NCI-H1436 treated with DMSO at 0.1 percent for 48 hours (cell line): Measurements from ENCODE around the gene SLC16A1.
"Not testable (repeated sequence)": the region's sequence is repeated elsewhere in the genome, so short reads cannot be mapped to it uniquely, and the experiment has no call there.

ENCODE experiments used
- DNase-seq: peaks from one replicate; lab custom pipeline; 2025; lab: John Stamatoyannopoulos, UW

The SLC16A1 gene

DNA sequence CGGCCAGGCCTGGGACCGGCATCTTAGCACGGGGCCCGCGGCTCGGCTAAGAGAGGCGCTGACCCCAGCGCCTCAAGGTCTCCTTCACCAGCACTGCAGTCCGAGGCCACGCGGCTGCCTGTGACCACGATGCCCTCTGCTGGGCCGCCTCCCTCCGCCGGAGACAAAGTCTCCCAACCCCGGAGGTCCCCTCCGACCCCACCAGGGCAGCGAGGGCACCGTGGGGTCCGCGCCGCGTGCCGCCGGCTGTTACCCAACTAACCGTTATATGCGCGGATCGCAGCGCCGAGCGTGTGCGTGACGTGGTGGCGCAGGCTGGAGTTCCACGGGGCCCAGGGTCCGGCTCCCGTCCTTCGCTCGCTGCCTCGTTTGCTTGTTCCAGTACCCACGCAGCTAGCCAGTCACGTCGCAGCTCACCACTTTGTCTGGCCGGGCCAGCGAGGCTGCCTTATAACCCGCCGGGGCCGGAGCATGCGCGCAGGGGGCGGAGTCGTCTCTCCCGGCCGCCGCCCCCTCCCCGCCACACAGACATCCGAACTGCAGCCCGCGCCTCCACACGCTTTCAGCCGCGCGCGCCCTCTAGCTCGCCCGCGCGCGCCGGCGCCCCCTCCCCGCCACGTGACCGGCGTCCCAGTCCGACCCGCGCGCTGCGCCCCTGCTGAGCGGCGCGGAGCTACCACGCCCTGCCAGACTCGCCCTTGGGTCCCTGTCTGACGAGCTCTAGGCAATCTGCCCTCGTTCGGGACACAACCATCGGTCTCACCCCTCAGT, at the start of gene SLC16A1:
Gene SLC16A1 (minus strand): TSS at position 424 of the 771 bp plus-strand sequence. CDS start 26,888 bp downstream, outside the sequence.
- DNase-seq: peak; percentile 41

DNA sequence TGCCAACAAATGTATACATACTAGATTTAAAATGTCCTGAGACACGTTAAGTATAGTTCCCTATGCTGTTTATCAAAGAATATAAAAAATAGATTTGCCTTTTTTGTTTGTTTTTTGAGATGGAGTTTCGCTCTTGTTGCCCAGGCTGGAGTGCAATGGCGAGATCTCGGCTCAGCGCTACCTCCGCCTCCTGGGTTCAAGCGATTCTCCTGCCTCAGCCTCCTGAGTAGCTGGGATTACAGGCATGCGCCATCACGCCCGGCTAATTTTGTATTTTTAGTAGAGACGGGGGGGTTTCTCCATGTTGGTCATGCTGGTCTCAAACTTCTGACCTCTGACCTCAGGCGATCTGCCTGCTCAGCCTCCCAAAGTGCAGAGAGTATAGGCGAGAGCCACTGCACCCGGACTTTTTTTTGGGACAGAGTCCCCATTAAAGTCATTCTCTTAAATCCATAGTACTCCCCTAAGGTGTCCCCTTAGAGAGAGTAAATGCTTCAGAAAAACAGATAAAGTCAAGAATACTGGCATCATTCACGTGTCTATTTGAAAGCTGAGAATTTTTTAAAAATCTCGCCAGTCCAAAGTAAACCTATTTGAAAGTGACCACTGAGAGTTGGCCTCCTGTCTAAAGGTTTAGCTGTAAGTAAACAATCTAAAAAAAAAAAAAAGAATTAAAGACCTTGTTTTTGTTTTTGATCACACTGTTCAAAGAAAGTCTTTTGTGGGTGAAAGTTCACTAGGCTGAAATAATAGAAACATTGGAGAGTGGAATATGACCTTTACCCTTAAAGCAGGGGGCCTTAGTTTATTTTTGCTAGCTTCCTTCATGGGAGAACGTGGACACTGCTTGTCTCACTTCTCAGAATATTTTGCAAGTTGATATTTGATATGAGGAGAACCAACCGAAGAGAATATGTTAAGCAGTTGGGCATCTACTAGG, 48.0 kb upstream of the SLC16A1 start:
- no peak for DNase-seq

GRCh38 chr1:113002297-113002696, 46.3 kb upstream of the SLC16A1 start:
- DNase-seq: no peak

DNA sequence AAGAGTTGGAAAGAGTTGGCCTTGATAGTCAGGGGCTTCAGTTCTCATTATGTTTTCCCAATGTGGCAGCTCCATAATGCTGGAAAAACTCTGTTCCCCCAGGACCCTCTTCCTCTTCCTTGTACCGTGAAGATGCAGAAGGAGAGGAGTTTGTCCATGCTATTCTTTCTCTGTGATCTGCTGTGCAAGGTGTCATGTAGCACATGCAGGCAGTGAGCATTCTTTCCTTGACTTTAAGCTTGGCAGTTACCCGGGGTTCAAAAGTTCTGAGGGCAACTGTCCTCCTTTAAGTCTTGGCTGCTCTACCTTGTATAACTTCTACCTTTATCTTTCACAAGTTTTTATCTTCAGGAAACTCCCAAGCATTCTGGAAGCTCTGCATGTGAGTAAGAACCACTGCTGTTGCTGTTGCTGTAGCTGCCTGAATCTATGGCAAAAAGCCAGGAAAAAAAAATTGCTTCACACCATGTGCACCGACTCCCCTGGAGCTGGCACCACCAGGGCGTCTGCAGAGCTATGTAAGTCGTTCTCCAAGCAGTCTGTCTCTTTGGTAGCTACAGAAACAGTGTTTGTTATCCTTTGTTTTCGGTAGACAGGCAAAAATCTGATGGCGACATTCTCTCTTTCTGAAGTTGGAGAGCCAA, 42.7 kb upstream of the SLC16A1 start:
- DNase-seq: no peak

DNA sequence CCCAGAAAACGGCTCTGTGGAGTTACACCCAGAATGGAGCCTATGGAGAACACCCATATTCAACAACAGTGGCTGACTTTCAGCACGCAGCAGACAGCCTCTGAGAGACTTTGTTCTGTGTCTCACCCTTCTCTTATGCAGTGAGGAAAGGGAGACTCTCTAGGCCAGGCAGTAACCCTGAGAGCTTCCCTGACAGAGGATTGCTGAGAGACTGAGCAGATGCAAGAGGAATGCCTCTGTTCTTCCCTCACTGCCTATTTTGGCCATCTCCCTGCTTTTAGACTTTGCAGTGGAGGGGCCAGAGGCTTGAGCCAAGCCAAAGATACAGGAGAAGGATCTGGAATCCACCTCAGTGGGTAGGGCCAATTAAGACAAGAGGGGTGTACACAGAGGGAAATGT, 41.8 kb upstream of the SLC16A1 start:
- DNase-seq: no peak

- DNase-seq: no peak
Measured at GRCh38 chr1:112995890-112996289, 39.9 kb upstream of the SLC16A1 start.

DNA sequence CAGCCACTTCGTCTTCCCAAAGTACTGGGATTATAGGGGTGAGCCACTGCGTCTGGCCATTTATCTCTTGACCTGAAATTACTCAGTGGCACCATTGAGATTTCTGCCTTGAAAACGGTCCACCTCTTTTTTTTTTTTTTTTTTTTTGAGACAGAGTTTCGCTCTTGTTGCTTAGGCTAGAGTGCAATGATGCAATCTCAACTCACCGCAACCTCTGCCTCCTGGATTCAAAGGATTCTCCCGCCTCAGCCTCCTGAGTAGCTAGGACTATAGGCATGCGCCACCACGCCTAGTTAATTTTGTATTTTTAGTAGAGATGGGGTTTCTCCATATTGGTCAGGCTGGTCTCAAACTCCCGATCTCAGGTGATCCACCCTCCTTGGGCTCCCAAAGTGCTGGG, 39.0 kb upstream of the SLC16A1 start:
- DNase-seq: not testable (repeated sequence)

DNA sequence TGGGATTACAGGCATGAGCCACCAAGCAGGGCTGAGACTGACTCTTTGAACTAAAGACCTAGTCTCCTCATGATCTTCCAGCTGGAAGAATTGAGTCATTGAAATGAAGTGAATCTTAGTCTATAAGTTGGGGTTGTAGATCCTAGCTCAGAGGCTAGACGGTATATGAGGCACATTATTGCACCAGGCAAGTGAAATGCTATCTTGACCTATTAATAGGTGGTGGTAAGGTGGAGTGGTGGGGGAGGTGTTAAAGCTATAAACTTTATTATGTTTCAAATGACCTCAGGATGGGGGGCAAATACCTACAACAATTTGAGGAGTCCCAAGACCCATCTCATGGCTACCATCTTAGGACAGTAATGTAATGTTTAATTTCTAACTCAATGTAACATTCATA, 36.8 kb upstream of the SLC16A1 start:
- no peak for DNase-seq

GRCh38 chr1:112991402-112992120, 35.6 kb upstream of the SLC16A1 start:
- no peak for DNase-seq

DNA sequence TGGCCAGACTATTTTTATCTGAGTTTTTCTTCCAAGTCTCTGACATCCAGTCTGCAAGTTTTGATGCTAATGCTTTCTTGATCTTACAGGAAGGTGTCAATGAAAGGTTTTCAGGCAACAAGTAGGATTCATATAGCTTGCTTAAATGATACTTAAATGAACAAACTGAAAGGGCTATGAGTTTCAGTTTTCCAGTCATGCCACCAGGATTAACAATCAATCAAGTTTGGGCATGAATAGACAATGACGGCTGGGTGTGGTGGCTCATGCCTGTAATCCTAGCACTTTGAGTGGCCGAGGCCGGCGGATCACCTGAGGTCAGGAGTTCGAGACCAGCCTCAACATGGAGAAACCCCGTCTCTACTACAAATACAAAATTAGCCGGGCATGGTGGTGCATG, 34.3 kb upstream of the SLC16A1 start:
- DNase-seq: no peak

DNA sequence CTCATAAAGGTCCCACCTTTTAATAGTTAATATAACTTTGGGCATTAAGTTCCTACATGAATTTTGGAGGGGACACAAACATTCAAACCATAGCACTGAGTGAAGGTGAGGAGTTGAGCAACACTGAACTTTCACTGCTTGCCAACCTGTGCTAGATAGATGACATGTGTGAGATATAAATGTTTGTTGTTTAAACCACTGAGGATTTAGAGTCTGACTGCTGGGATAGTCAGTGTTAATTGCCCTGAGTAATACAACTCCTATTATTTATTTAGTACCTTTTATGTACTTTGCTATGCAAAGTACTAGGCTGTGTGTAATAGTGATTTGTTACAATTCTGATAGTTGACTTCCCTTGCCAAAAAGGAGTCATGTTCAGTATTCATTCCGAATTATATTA, 32.4 kb upstream of the SLC16A1 start:
- DNase-seq: no peak

GRCh38 chr1:112985123-112985522, 29.1 kb upstream of the SLC16A1 start:
- no peak for DNase-seq

DNA sequence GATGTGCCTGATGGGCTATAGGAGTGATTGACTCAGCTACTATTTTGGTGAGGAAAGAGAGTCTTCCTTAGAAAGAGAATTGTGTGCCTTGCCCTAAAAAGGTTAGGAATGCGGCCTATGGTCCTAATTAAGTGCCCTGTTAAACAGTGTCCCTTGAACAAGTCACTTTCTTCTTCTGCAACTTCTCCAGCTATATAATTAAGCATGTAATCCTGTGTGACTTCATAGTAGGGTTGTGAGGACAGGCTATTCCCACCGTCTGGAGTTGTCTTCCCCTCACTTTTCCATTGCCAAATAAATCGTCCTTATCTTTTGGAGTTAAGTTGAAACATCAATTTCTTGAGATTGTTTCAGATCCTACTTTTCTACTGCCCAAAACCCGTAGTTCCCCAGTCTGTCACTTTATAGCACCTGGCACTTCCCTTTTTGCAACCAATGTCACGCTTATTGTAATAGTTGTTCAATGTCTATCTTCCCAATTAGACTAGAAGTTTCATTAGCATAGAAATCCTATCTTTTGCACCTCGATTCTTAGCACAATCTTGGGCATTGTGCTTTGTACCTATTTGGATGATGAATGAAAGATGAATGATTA, 27.6 kb upstream of the SLC16A1 start:
- DNase-seq: no peak

GRCh38 chr1:112982853-112983536, 27.0 kb upstream of the SLC16A1 start:
- DNase-seq: no peak

DNA sequence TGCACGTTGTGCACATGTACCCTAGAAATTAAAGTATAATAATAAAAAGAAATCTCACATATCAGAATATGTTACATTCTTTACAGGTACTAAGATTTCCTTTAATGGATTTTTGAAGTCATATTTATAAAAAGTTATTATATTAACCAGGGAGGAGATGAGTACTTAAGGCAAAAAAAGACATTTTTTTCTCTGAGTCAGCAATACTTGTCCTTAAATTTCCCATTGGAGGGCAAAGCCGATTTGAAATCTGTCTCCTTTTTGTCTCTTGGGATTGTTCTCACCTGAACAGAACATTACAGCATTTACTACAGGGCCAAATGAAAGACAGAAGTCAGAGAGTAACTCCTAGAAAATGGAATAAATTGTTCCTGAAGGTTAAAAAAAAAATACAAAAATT, 26.3 kb upstream of the SLC16A1 start:
- no peak for DNase-seq

- not testable (repeated sequence) for DNase-seq
Measured at GRCh38 chr1:112981834-112982233, 25.8 kb upstream of the SLC16A1 start.

GRCh38 chr1:112981426-112981825, 25.4 kb upstream of the SLC16A1 start:
- DNase-seq: no peak

DNA sequence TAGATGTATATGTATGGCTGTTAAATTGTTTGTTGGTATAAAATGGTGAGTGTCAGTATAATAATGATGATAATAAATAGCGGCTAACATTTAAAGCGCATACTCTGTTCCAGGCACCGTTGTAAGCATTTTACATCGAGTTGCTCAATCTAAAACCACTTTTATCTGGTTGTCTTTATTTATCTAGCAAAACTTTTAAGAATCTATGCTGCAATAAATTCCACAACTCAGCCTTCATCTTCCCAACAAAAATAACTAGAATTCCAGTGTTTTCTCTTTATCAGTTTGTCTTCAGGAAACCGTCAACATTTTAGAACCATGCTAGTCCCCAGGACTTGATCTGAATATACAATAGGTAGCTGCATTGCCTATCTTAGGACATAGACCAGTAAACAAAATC, 19.3 kb upstream of the SLC16A1 start:
- no peak for DNase-seq

DNA sequence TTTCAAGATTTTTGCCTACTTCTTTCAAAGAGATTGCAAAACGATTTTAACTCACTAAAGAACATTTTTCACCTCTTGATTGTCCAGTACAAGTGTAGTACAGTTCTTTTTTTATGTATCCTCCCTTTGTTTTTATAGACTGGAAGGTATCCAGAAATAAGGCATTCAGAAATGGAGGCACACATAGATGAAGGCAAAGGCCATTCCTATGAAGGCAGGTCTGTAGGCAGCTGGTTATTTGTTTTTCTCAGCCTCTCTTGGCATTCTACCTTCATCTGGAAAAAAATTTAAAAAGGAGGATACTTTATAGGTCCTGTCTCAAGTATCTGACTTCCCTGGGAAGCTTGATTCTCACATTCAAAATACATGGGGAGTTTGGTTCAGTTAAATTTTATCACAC, 18.6 kb upstream of the SLC16A1 start:
- no peak for DNase-seq

GRCh38 chr1:112973788-112974187, 17.8 kb upstream of the SLC16A1 start:
- no peak for DNase-seq

DNA sequence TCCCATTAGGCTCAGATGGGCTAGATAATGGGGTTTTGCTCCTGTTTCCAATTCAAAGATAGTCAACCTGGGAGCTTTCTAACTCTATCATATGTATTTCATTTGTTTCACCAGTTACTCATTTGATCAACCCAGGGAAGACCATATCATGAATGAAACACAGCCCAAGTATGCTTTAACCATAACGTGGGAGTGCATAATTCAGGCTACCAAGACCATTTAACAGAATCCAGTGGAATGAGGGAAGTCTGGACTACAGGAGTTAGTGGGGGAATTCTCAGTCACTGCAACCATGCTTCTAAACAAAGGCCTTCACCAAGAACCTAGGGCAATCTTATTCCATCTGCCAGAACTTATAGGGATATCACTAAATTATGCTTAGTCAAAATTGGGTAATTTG, 15.0 kb upstream of the SLC16A1 start:
- no peak for DNase-seq
